ENCODE measurements around the gene GPX4. TPM values are rescaled to one million over a fixed set of nuclear protein-coding genes. Genes with fewer than 3 reads are reported as not detected.

The GPX4 gene
- total RNA-seq, 1 donor from 2014 or later: 330 TPM

GRCh38 chr19:1140272-1141027 is 36.7 kb downstream of the GPX4 start:
- no peaks in the 10 kb centered on the region for H3K9me3 Mint-ChIP-seq (ENCODE audit: unreplicated experiment)
- DNase-seq (ENCODE audit: low spot score): no peak
- TF ChIP-seq CTCF (IDR thresholded peaks at IDR 0.05; ENCODE audit: unreplicated experiment): no peak
- H3K36me3 Mint-ChIP-seq (ENCODE audit: low read depth, unreplicated experiment): peaks cover 26% of the 10 kb centered on the region
- peaks cover 4% of the 10 kb centered on the region for H3K27me3 Mint-ChIP-seq (ENCODE audit: unreplicated experiment)
- no peak overlapping the region for H3K27ac Mint-ChIP-seq (ENCODE audit: unreplicated experiment)
- no peaks in the 10 kb centered on the region for H3K4me1 Mint-ChIP-seq (ENCODE audit: unreplicated experiment)
- H3K4me3 Mint-ChIP-seq (ENCODE audit: unreplicated experiment): no peak overlapping the region

- H3K4me3 Mint-ChIP-seq (ENCODE audit: unreplicated experiment): peak overlapping the region; percentile 13
- H3K36me3 Mint-ChIP-seq (ENCODE audit: low read depth, unreplicated experiment): peaks cover 29% of the 10 kb centered on the region
- DNase-seq (ENCODE audit: low spot score): no peak
- H3K4me1 Mint-ChIP-seq (ENCODE audit: unreplicated experiment): no peaks in the 10 kb centered on the region
- peaks cover 4% of the 10 kb centered on the region for H3K27me3 Mint-ChIP-seq (ENCODE audit: unreplicated experiment)
- no peak for TF ChIP-seq CTCF (IDR thresholded peaks at IDR 0.05; ENCODE audit: unreplicated experiment)
- no peaks in the 10 kb centered on the region for H3K9me3 Mint-ChIP-seq (ENCODE audit: unreplicated experiment)
- no peak overlapping the region for H3K27ac Mint-ChIP-seq (ENCODE audit: unreplicated experiment)
These were observed 38.1 kb downstream of the GPX4 start for GRCh38 chr19:1141944-1142343.

GRCh38 chr19:1143828-1144399 is 40.1 kb downstream of the GPX4 start:
- no peak for TF ChIP-seq CTCF (IDR thresholded peaks at IDR 0.05; ENCODE audit: unreplicated experiment)
- peaks cover 29% of the 10 kb centered on the region for H3K36me3 Mint-ChIP-seq (ENCODE audit: low read depth, unreplicated experiment)
- no peaks in the 10 kb centered on the region for H3K9me3 Mint-ChIP-seq (ENCODE audit: unreplicated experiment)
- no peaks in the 10 kb centered on the region for H3K4me1 Mint-ChIP-seq (ENCODE audit: unreplicated experiment)
- no peak overlapping the region for H3K27ac Mint-ChIP-seq (ENCODE audit: unreplicated experiment)
- no peak for DNase-seq (ENCODE audit: low spot score)
- peak overlapping the region; percentile 51 for H3K4me3 Mint-ChIP-seq (ENCODE audit: unreplicated experiment)
- peaks cover 4% of the 10 kb centered on the region for H3K27me3 Mint-ChIP-seq (ENCODE audit: unreplicated experiment)

GRCh38 chr19:1144741-1145140 is 40.9 kb downstream of the GPX4 start:
- Mint-ChIP-seq H3K36me3 (ENCODE audit: low read depth, unreplicated experiment) (peaks cover 27% of the 10 kb centered on the region), H3K4me1 (ENCODE audit: unreplicated experiment) (no peaks in the 10 kb centered on the region), H3K27me3 (ENCODE audit: unreplicated experiment) (peaks cover 4% of the 10 kb centered on the region), H3K27ac (ENCODE audit: unreplicated experiment) (peak overlapping the region; percentile 27), H3K4me3 (ENCODE audit: unreplicated experiment) (peak overlapping the region; percentile 19), H3K9me3 (ENCODE audit: unreplicated experiment) (no peaks in the 10 kb centered on the region)
- no peak for TF ChIP-seq CTCF (IDR thresholded peaks at IDR 0.05; ENCODE audit: unreplicated experiment)
- DNase-seq (ENCODE audit: low spot score): no peak

Measured in endothelial cell (in vitro differentiated cells).